Measurements from ENCODE around the gene CCSER2. TPM values are rescaled to one million over a fixed set of nuclear protein-coding genes. Genes with fewer than 3 reads are reported as not detected.

CCSER2 gene
- total and polyA plus RNA-seq, 2 donors (not counting 1 experiment from before 2014, with no cell fraction given) = 6.0 to 45.9 TPM

DNA sequence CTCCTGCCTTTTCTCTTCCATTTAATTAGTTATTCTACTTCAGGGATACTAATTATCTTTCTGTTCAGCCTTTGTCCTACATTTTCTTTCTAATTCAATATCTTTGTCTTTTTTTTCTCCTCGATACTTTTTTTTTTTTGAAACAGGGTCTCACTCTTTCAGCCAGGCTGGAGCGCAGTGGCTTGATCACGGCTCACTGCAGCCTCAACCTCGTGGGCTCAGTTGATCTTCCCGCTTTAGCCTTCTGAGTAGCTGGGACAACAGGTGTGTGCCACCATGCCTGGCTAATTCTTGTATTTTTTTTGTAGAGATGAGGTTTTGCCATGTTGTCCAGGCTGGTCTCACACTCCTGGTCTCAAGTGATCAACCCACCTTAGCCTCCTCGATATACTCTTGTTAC lies 38.9 kb downstream of the CCSER2 start:
- H2AFZ ChIP-seq (ENCODE audit: insufficient read depth, low read depth, low read length, poor library complexity, severe bottlenecking) = no peak overlapping the region
- peaks cover 11% of the 10 kb centered on the region for H3K79me2 ChIP-seq (ENCODE audit: control insufficient read depth, insufficient read depth, low read length)
- Mint-ChIP-seq H3K4me3 (no peak overlapping the region), H3K4me1 (peaks cover 20% of the 10 kb centered on the region), H3K9me3 (ENCODE audit: insufficient read depth) (no peaks in the 10 kb centered on the region), H3K27ac (no peak overlapping the region), H3K27me3 (no peaks in the 10 kb centered on the region)
- ATAC-seq (ENCODE audit: low read depth) = no peak
- no peak for DNase-seq
- peaks cover 15% of the 10 kb centered on the region for H4K20me1 ChIP-seq (ENCODE audit: control insufficient read depth, insufficient read depth, low read length, poor library complexity, severe bottlenecking)
- peaks cover 0 to 6% of the 10 kb centered on the region in 2 experiments for H3K36me3 ChIP-seq (replicated peaks in 1 of 2; ENCODE audit: control extremely low read depth in 1 of 2, control insufficient read depth in 1 of 2, extremely low read depth in 1 of 2, insufficient read depth in 2 of 2, low read length in 1 of 2)
- 100% methylated on average over 4 of the region's 6 CpGs for WGBS (ENCODE audit: insufficient coverage)
- no peak for TF ChIP-seq EZH2 (IDR thresholded peaks at IDR 0.05; ENCODE audit: borderline replicate concordance, insufficient read depth, low read depth, low read length, poor library complexity, severe bottlenecking)
- H3K4me1 ChIP-seq (ENCODE audit: control insufficient read depth in 2 of 2, insufficient read depth in 2 of 2, low read length in 2 of 2) = peaks cover 0 to 2% of the 10 kb centered on the region in 2 donors
- H3K9me3 ChIP-seq (ENCODE audit: control extremely low read depth in 1 of 3, control insufficient read depth in 2 of 3, insufficient read depth in 1 of 3, low read length in 2 of 3) = no peaks in the 10 kb centered on the region
- H3K27ac ChIP-seq (ENCODE audit: low read length in 2 of 2) = no peak overlapping the region
- no peak overlapping the region for H3K4me3 ChIP-seq (ENCODE audit: control extremely low read depth in 1 of 5, extremely low read depth in 1 of 5, insufficient read depth in 1 of 5, low read depth in 2 of 5, low read length in 4 of 5)
- H3K27me3 ChIP-seq (replicated peaks in 1 of 4; ENCODE audit: control extremely low read depth in 1 of 4, control insufficient read depth in 3 of 4, insufficient read depth in 4 of 4, low read length in 3 of 4) = no peaks in the 10 kb centered on the region
- POLR2A ChIA-PET = no interaction called here
- H3K9ac ChIP-seq (ENCODE audit: low read length) = no peak overlapping the region
- no peak overlapping the region for H3K4me2 ChIP-seq (replicated peaks; ENCODE audit: low read depth, low read length, poor library complexity, severe bottlenecking)
- CTCF ChIA-PET = no interaction called here
- intact Hi-C loops (cut with micrococcal nuclease) = no loop called here

DNA sequence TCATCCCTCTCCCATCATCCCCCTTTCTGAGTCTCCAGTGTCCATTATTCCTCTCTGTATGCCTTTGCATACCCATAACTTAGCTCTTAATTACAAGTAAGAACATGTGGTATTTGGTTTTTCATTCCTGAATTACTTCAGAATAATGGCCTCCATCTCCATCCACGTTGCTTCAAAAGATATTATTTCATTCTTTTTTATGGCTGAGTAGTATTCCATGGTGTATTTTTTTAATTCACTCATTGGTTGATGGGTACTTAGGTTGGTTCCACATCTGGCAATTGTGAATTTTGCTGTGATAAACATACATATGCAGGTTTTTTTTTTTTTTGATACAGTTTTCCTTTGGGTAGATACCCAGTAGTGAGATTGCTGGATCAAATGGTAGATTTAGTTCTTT lies 40.4 kb downstream of the CCSER2 start:
- no peak overlapping the region for H2AFZ ChIP-seq (ENCODE audit: insufficient read depth, low read depth, low read length, poor library complexity, severe bottlenecking)
- H3K27ac Mint-ChIP-seq = no peak overlapping the region
- intact Hi-C loops (cut with micrococcal nuclease) = no loop called here
- ChIA-PET CTCF (no interaction called here), POLR2A (no interaction called here)
- DNase-seq (no peak), ATAC-seq (ENCODE audit: low read depth) (no peak)
- no peak overlapping the region for H3K9ac ChIP-seq (ENCODE audit: low read length)
- H3K9me3 ChIP-seq (ENCODE audit: control extremely low read depth in 1 of 3, control insufficient read depth in 2 of 3, insufficient read depth in 1 of 3, low read length in 2 of 3) = no peaks in the 10 kb centered on the region
- no peak overlapping the region for H3K27ac ChIP-seq (ENCODE audit: low read length in 2 of 2)
- H3K4me2 ChIP-seq (replicated peaks; ENCODE audit: low read depth, low read length, poor library complexity, severe bottlenecking) = no peak overlapping the region
- peaks cover 12% of the 10 kb centered on the region for H3K4me1 Mint-ChIP-seq
- no peaks in the 10 kb centered on the region for H3K9me3 Mint-ChIP-seq (ENCODE audit: insufficient read depth)
- TF ChIP-seq, protein P1, sequence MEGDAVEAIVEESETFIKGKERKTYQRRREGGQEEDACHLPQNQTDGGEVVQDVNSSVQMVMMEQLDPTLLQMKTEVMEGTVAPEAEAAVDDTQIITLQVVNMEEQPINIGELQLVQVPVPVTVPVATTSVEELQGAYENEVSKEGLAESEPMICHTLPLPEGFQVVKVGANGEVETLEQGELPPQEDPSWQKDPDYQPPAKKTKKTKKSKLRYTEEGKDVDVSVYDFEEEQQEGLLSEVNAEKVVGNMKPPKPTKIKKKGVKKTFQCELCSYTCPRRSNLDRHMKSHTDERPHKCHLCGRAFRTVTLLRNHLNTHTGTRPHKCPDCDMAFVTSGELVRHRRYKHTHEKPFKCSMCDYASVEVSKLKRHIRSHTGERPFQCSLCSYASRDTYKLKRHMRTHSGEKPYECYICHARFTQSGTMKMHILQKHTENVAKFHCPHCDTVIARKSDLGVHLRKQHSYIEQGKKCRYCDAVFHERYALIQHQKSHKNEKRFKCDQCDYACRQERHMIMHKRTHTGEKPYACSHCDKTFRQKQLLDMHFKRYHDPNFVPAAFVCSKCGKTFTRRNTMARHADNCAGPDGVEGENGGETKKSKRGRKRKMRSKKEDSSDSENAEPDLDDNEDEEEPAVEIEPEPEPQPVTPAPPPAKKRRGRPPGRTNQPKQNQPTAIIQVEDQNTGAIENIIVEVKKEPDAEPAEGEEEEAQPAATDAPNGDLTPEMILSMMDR (IDR thresholded peaks at IDR 0.05) = no peak
- TF ChIP-seq EZH2 (IDR thresholded peaks at IDR 0.05; ENCODE audit: borderline replicate concordance, insufficient read depth, low read depth, low read length, poor library complexity, severe bottlenecking) = no peak
- no peak overlapping the region for H3K4me3 Mint-ChIP-seq
- no peaks in the 10 kb centered on the region for H3K4me1 ChIP-seq (ENCODE audit: control insufficient read depth in 2 of 2, insufficient read depth in 2 of 2, low read length in 2 of 2)
- H3K79me2 ChIP-seq (ENCODE audit: control insufficient read depth, insufficient read depth, low read length) = peaks cover 11% of the 10 kb centered on the region
- H4K20me1 ChIP-seq (ENCODE audit: control insufficient read depth, insufficient read depth, low read length, poor library complexity, severe bottlenecking) = peaks cover 15% of the 10 kb centered on the region
- WGBS (ENCODE audit: insufficient coverage) = no CpG with 5 or more reads among the region's 1 CpG
- peaks cover 0 to 9% of the 10 kb centered on the region in 2 experiments for H3K36me3 ChIP-seq (replicated peaks in 1 of 2; ENCODE audit: control extremely low read depth in 1 of 2, control insufficient read depth in 1 of 2, extremely low read depth in 1 of 2, insufficient read depth in 2 of 2, low read length in 1 of 2)
- H3K4me3 ChIP-seq (ENCODE audit: control extremely low read depth in 1 of 5, extremely low read depth in 1 of 5, insufficient read depth in 1 of 5, low read depth in 2 of 5, low read length in 4 of 5) = no peak overlapping the region
- no peaks in the 10 kb centered on the region for H3K27me3 ChIP-seq (replicated peaks in 1 of 4; ENCODE audit: control extremely low read depth in 1 of 4, control insufficient read depth in 3 of 4, insufficient read depth in 4 of 4, low read length in 3 of 4)
- no peaks in the 10 kb centered on the region for H3K27me3 Mint-ChIP-seq
